NCI-H2196 treated with DMSO at 0.1 percent for 48 hours (cell line): ENCODE data around the gene TMEM63A.
"Not testable (repeated sequence)": the region's sequence is repeated elsewhere in the genome, so short reads cannot be mapped to it uniquely, and the experiment has no call there.

Experiments used
- DNase-seq: peaks from one replicate; lab custom pipeline; 2025; ENCODE audit not compliant: unreplicated experiment; lab: John Stamatoyannopoulos, UW

TMEM63A gene

DNA sequence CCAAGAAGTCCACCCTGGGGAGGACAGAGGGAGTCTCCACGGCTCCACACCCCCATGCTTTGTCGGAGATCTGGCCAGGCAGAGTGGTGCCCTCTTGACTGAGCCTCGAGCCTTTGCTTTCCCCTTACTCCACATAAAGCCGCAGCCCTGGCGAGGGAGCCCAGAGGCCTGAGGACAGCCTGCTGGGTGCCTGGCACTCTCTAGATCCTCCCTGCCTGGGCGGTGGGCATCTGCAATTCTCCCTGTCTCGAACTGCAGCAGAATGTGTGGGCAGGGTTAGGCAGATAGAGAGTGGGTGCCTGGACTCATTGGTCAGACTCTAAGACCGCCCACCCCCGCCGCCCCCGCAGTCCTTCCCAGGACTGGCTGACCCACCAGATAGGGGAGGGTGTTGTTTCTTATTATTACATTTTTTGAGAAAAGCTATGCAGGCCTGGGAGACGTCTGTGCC, 58.3 kb downstream of the TMEM63A start:
- no peak for DNase-seq

DNA sequence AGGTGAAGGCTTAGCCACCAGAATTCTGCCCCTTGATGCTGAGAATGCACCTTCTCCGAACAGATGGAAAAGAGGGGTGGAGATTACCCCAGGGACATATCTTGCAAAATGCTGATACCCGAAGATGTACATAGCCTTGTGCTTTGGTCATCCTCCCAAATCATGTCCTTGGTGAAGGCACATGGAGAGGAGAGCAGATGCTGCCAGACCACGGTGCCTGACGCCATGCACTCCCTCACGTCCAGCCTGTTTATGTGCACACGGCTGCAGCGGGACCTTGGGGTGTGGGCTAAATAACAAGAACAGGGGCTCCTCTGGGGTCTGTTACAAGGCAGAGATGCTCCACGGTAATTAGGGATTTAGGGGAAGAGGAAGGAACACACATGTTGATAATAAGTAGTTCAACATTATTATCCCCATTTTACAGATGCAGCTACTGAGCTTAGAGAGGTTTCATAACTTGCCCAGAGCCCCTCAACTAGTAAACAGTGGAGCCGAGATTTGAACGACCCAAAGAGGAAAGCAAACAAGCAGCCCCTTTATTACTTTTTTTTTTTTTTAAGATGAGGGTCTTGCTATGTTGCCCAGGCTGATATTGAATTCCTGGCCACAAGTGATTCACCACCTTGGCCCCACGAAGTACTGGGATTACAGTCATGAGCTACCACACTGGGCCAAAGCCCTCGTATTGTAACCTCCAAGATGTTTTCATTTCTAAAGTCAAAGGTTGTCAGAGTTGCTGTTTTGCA, 59.4 kb downstream of the TMEM63A start:
- no peak for DNase-seq

DNA sequence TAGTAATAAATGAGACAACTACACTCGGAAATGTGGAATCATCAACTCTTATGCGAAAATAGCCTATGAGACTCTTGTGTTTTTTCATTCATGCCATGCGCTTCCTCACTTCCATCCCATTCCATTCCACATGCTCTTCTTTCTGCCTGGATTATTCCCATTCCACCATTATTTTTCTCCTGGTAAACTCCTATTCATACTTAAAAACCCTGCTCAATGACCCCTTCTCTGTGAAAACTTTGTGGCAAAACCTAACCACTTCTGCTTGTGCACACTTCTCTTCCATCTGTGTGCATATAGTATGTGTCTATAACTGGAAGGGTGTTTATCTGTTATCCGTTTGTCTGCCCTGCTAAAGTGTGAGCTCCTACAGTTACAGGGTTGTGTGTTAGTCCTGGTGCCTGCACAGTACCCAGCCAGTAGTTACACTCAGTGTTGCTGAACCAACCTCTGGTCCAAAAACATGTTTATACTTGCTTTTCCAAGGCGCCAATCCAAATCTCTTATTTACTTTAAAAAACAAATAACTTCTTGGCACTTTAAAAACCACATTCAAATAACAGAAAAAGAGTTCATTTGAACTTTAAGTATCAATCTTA, 61.6 kb downstream of the TMEM63A start:
- peak; percentile 60 for DNase-seq

DNA sequence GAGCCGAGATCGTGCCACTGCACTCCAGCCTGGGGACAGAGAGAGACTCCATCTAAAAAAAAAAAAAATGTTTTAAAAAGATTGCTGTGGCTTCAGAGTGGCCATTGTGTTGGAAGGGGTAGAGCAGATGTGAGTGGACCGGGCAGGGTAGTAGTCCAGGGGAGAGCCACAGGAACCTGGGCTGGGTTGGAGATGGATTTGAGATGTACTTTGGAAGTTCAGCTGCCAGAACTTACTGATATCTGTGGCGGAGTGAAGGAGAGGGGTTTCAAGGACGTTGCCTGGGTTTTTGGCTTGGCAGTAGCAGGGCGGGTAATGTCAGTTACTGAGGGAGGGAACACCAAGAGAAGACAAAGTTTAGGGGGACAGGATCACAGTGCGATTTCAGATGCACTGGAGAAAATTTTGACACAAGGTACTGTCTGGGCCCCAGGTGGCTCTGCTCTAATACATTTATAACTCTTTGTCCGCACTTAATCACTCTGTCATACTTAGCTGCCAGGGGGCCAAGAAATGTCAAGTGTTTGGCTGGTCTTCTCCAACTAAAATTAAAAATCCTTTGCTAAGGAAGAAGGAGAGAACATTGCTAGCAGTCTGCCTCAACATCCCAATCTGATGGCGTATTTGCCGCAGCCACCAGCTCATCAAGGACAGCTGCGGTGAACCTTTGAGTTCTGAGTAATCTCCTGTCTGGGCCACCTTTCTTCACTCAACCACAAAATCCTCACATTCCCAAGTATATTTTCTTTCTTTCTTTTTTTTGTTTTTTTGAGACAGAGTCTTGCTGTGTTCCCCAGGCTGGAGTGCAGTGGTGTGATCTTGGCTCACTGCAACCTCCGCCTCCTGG, 62.6 kb downstream of the TMEM63A start:
- DNase-seq = no peak

DNA sequence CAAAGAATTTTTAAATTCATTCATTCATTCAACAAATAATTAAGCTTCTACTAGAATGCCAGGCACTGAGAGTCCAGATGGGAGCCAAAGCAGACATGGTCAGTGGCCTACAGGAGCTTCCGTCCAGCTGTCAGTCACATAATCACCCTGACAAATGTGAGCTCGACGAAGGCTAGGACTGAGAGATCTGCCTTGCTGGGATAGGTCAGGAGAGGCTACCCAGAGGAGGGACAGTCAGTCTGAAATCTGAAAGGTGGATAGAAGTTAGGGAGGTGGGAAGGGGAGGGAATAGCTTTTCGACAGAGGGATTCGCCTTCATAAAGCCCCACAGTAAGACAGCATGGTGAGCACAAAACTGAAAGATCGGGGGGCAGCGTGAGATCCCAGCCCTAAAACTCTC, 64.0 kb downstream of the TMEM63A start:
- DNase-seq = no peak

DNA sequence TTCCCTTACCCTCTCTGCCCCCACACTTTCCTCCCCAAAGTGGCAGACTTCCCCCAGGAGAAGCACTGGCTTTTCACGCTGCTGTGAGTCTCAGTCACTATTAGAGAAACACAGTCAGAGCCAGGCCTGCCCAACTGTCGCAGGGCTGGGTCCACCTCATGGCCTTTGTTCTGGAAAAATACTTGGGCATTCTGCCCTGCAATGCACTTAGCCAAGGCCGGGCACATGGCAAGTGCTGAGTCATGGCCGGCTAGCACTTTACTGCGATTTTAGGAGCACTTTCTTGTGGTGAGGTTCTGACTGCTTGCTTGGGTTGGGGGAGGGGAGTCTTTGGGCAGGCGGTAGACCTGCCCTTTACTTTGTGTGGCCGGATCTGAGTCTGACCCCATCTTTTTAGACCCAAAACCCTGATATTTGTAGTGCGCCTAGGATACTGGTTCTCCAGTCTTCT, 64.5 kb downstream of the TMEM63A start:
- peak; percentile 65 for DNase-seq

DNA sequence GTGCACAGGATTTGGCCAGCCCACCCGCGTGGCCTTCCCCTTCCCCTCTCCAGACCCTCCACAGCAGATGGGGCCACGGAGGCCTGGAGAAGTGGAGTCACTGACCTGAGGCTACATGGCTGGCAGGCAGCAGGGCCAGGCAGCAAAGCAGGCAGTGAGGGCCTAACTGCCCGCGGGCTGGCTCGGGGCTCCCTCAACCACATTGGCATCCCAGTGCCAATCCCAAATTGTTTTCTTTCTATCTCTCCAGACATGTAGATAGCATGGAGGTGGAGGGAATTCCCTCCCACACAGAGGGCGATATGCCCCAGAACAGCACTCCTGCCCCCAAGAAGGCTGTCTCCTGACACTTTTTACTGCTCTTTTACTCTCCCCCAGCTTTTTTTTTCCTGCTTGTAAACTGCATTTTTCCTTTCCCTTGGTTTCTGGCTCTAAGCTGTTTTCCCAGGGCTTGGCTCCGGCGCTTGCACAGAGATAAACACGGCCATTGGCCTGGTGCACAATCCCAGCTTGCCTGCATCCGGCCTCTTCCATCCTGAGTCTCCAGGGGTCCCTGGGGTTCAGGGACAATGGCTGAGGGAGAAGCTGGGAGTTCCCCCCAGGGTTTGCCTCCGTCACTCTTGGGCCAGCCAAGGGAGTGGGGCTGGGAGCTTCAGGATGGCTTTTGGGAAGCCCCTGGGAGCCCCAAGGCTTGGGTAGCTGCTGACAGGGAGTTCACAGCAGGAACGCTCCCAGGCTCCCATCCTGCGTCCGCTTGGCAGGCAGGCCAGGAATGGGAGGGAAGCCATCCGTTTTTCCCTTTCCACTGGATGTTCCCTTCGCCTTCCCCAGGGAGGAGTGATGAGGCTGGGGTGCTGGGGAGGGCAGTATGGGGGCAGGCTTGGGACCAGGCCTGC, 65.3 kb downstream of the TMEM63A start:
- DNase-seq = no peak

DNA sequence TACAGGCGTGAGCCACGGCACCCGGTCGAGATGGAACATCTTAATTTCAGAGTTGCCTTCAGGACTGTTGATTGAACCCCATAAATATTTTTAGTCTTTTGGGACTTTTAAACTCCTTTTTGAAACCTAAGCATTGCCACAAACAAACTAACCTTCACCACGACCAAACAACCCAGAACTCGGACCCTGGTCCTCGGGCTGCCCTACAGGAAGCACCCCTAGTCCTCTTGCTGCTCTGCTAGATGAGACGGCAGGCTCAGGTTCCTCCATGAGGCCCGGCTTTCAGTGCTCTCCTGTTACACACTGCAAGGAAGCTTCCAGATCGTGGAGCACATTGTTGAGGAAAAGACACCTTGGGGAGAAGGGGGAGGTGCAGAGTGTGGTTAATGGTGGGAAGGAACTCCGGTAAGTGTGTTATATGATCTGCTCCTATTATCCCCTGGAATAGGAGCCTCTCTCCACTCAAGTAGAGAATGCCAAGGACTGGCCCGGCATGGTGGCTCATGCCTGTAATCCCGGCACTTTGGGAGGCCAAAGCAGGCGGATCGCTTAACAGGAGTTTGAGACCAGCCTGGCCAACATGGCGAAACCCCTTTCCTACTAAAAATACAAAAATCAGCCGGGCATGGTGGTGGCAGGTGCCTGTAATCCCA, 66.5 kb downstream of the TMEM63A start:
- no peak for DNase-seq

DNA sequence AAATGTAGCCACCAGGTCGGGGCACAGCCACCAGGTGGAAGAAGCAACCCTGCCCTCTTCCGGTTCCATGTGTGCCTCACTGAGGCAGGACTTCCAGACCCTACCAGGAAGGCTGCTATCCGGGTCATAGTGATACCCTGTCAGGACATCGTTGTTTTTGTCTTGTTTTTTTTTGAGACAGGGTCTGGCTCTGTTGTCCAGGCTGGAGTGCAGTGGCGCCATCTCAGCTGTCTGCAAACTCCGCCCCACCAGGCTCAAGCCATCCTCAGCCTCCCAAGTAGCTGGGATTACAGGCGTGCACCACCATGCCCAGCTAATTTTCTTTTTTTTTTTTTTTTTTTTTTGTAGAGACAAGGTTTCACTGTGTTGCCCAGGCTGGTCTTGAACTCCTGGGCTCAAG, 67.1 kb downstream of the TMEM63A start:
- not testable (repeated sequence) for DNase-seq

DNA sequence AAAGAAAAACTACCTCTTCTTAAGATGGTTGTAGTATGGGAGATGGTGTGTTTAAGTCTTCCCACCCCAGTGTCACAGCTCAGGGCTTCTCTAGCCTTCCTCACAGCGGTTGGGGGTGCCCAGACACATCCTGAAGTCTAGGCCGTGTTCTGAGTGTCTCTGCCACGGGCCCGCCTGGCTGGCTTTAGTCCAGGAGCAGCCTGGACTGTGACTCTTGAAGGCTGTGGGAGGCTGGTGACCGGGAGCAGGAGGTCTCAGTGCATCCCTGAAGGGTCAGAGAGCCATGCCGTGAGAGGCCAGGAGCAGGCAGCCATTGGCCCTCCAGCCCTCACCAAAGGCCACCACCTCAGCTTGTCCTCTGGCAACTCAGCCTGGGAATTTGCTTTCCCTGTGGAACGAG, 67.8 kb downstream of the TMEM63A start:
- no peak for DNase-seq

DNA sequence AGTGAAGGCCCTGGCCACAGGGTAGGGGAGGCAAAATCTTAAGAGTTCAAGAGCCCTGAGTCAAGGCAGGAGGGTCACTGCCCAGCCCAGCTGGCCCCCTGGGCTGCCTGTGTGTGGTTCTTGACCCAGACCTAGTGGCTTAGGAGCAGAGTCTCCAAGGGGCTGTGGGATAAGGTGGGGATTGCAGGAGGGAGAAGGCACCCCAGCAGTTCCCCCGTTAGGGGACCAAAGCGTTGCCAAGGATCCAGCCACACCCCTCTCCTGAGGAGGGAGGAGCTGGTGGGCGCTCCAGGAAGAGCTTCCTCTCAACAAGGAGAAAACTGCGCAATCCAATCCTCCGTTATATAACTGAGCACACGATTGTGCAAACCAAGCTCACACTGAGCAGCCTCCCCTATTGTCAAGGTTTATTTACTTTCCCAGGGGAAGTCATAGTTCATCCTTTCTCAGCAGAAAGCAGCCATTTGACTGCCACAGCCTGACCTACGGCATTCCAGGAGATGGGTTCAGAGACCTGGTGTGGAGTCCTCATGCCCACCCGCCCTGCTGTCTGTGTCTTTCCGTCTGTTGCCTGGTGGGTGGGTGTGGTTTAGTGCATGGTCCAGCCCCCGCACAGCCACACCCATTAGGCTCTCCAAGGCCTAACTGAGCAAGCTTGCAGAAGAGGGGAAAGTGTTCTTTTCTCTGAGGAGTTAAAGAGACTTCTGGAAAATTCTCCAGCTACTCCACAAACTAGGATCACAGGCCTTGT, 68.8 kb downstream of the TMEM63A start:
- DNase-seq = peak; percentile 54

DNA sequence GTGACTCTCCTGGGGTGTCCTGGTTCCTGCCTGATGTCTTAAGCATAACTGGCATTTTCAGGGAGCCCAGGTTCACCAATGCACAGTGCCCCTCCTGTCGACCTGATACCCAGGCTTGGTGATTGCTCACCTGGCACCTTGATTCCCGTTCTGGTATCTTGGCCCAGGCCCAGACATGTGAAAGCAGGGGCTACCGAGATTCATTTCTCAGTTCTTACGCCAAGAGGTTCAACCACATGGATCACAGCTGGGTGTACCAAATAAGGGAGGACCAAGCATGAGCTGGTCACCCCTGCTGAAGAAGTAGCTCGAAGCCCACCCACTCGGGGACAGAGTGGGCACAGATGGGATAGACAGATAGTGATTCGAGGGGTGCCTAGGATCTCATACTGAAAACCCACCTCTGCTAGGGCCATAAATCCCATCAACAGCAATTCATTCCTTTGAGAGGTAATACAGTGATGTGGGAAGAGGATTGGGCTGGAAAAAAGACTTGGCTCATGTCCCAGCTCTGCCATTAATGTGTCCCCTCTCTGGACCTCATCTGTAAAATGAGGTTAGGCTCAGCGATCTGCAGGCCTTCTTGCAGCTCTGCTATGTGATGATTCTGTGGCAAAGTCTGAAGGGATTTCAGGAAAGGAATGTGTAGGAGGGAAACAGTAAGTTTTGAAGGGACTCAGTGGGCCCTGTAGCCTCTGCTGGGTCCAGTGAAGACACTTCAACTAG, 69.5 kb downstream of the TMEM63A start:
- DNase-seq = no peak

DNA sequence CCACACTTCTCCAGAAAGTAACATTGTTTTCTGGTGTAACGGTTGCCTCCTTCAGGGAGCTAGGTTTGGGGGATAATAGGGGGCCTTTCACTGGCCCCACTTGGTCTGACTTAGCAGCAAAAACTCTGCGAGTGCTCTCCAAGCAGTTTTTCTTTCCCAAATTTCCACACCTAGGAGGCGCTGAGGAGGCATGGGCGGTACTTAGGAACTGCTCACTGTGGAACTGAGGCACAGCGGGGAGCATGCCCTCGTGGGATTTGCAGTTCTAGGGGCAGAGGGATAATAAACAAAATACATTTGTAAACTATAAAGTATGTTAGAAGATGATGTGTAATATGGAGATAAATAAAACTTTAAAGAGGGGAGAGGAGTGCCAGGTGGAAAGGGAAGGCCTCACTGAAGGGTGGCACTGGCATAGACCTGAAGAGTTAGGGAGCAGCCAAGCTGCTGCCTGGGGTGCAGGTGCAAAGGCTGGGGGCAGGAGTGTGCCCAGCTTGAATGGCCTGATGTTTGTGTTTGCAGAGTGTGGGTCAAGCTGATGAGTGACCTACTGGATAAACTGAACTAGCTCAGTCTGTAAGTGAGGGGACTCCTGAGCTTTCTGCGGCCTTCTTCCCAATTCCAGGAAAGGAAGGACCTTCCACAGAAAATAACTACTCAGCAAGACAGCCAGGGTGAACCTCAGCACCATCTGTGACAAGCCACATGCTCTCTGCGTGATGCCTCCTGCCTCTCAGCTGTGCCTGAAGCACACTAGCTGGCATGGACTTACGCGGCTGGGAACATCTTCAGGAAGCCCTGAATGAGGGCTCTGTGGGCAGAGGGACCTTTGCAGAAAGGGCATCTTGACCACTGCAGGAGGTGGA, 70.3 kb downstream of the TMEM63A start:
- DNase-seq = no peak

DNA sequence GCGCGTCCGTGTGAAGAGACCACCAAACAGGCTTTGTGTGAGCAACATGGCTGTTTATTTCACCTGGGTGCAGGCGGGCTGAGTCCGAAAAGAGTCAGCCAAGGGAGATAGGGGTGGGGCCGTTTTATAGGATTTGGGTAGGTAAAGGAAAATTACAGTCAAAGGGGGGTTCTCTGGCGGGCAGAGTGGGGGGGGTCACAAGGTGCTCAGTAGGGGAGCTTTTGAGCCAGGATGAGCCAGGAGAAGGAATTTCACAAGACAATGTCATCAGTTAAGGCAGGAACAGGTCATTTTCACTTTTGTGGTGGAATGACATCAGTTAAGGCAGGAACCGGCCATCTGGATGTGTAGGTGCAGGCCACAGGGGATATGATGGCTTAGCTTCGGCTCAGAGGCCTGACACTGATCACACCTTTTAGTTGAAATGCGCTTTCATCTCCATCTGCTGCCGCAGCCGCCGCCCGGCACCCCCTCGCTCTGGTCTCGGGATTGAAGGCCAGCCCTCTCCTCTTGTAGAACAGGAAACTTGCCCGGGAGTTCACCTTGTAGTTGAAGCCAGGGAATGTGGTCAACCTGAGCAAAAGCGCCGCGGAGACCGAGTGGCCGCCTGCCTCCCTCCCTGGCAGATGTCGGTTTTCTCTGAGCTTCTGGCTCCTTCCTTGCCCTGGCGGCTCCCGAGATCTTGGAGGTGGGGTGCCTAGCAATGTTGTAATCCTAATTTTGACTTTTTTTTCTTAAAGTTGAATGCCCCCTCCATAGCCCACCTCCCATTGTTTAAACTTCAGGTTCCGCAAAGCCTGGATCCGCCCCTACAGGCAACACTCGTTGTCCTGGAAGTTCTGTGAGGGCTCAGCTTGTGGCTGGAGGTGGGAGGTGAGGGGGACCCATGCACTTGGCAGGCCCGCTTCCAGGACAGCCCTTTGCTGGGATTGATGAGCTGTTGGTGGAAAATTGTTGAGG, 71.3 kb downstream of the TMEM63A start:
- not testable (repeated sequence) for DNase-seq

DNA sequence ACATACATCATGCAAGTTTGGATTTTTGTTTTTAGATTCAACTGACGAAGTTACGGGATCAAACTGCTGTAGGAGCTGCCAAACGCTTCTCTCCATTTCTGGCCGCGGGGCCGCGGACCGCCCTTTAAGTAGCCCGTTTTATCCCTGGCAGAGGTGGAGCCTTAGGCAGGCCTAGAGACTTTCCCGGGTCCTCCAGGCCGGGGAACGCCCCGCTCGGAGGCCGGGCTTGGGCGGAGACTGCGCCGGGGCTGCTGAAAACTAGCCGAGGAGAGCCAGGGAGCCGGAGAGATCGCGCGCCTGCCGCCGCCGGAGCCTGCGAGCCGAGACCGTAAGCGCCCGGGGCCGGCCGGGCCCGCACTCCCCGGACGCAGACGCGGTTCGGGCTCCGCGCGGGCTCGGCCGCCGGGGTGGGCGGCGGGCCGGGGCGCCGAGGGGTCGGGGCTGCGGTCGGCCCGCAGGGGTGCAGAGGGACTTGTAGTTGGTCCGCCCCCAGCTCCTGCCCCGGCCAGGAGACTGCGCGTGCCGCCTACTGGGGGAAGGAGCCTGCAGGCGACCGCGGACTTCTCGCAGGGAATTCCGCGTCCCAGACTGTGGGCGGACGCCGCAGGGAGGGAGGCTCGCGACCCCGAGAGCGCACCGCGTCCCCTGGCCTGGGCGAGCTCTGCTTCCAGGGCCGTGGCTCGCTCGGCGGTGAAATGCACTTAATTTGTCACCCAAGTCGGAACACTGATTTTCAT, 72.2 kb downstream of the TMEM63A start, which contains the start of gene EPHX1:
Gene EPHX1, plus strand, starts transcription at position 283 of the 737 bp plus-strand sequence. CDS start 18,606 bp downstream, outside the sequence.
- DNase-seq = peak; percentile 74

DNA sequence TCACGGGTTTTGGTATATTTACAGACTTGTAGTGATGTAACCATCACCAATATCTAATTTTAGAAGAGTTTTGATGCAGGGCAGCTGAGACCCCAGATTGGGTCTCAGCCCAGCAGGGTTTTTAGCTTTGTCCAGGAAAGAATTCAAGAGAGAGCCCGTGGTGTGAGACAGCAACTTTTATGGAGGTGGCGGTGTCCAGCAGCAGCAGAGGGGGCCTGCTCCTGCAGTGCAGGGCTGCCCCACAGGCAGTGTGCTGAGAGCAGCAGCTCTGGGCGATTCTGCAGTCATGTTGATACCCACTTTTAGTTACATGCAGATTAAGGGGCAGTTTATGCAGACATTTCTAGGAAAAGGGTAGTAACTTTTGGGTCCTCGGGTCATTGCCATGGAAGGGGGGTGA, 74.0 kb downstream of the TMEM63A start:
- DNase-seq = no peak
